Thoracic aorta (tissue), 2 donors: ENCODE measurements around the gene SIL1. TPM values are rescaled to one million over a fixed set of nuclear protein-coding genes. Genes with fewer than 3 reads are reported as not detected.
A peak's percentile ranks its signal among the peaks of the same experiment; 100 is the strongest.

Experiments used
- ATAC-seq: fragments of 150-250 bp; one replicate; pipeline ENCODE4 v1.8.0; 2017; ENCODE audit warnings: low read depth; ENCODE audit not compliant: insufficient number of reproducible peaks, low FRiP score
- DNase-seq: peaks from one replicate; pipeline ENCODE4 v3.0.0-alpha.2; 2020; ENCODE audit warnings: low spot score
- H3K27ac ChIP-seq, 2 donors: fragments of 200-600 bp; sonication (generic); 1 replicate in 1 of 2; 2 replicates in 1 of 2; pipeline ENCODE4 v1.5.1; 2016; ENCODE audit warnings: mild to moderate bottlenecking in 2 of 2, moderate library complexity in 2 of 2
- H3K27me3 ChIP-seq: fragments of 200-600 bp; sonication (generic); replicated peaks from 2 replicates; pipeline ENCODE4 v1.6.0; 2016; ENCODE audit warnings: mild to moderate bottlenecking; ENCODE audit not compliant: insufficient read depth
- H3K36me3 ChIP-seq: fragments of 200-600 bp; sonication (generic); one replicate; pipeline ENCODE4 v1.5.1; 2016
- H3K4me1 ChIP-seq, 2 donors: fragments of 200-600 bp; sonication (generic); 1 replicate in 1 of 2; 2 replicates in 1 of 2; pipeline versions ENCODE4 v1.5.1 to v1.6.0; 2016; ENCODE audit warnings: low read depth in 2 of 2, mild to moderate bottlenecking in 1 of 2; ENCODE audit not compliant: control insufficient read depth in 1 of 2
- H3K4me3 ChIP-seq: fragments of 200-600 bp; sonication (generic); 2 replicates; pipeline ENCODE4 v1.5.1; 2016; ENCODE audit warnings: mild to moderate bottlenecking
- H3K9me3 ChIP-seq: fragments of 200-600 bp; sonication (generic); 2 replicates; pipeline ENCODE4 v1.5.1; 2016
- CTCF ChIP-seq: fragments of 200-600 bp; sonication (generic); IDR thresholded peaks from one replicate; pipeline ENCODE4 v1.5.1; 2019; ENCODE audit warnings: antibody characterized with exemption
- total RNA-seq, 2 donors: library from RNA; depleted of rRNA; stranded (reverse); fragments of >200 nt; gene quantifications; one replicate each; pipeline versions ENCODE4 v1.1.0 to v1.2.3, GENCODE V29; 2016

The SIL1 gene
- total RNA-seq, 2 donors from 2014 or later = 33.1 to 41.2 TPM

GRCh38 chr5:139236479-139236878 lies 38.3 kb upstream of the SIL1 start:
- H3K36me3 ChIP-seq = no peaks in the 10 kb centered on the region
- no peaks in the 10 kb centered on the region for H3K9me3 ChIP-seq
- DNase-seq (no peak), ATAC-seq (no peak)
- no peak for TF ChIP-seq CTCF
- no peaks in the 10 kb centered on the region for H3K27me3 ChIP-seq
- H3K27ac ChIP-seq = no peak overlapping the region
- no peaks in the 10 kb centered on the region for H3K4me1 ChIP-seq
- no peak overlapping the region for H3K4me3 ChIP-seq

DNA sequence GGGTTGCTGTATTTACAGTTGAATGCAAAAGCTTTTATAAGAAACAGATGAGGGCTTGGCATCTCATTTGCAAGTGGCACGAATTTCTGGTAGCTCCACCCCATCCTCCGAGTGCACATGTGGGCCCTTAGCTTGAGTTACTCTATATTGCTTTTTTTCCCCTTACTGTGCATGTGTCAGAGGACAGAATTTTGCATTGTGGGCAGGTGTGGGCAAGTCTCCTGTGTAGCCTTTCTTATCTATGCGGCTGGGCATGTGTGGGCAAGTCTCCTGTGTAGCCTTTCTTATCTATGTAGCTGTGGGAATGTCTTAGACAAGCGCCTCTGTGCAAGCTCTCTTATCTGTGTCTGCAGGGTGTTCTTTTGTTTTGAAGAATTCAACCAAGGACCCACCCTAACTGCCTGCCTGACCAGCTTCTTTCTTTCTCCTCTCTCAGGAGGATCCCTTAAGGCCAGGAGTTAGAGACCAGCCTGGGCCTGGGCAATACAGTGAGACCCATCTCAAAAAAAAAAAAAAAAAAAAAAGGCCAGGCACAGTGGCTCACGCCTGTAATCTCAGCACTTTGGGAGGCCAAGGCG lies 34.1 kb upstream of the SIL1 start:
- ATAC-seq (no peak), DNase-seq (no peak)
- H3K36me3 ChIP-seq = no peaks in the 10 kb centered on the region
- H3K27ac ChIP-seq = no peak overlapping the region
- TF ChIP-seq CTCF = no peak
- H3K4me1 ChIP-seq = no peaks in the 10 kb centered on the region
- H3K9me3 ChIP-seq = no peaks in the 10 kb centered on the region
- H3K4me3 ChIP-seq = no peak overlapping the region
- H3K27me3 ChIP-seq = no peaks in the 10 kb centered on the region

GRCh38 chr5:139228201-139228803 lies 30.1 kb upstream of the SIL1 start:
- Histone ChIP-seq H3K36me3 (no peaks in the 10 kb centered on the region), H3K4me3 (no peak overlapping the region), H3K4me1 (no peaks in the 10 kb centered on the region), H3K27me3 (no peaks in the 10 kb centered on the region), H3K27ac (no peak overlapping the region), H3K9me3 (no peaks in the 10 kb centered on the region)
- ATAC-seq = no peak
- no peak for TF ChIP-seq CTCF
- DNase-seq = no peak

DNA sequence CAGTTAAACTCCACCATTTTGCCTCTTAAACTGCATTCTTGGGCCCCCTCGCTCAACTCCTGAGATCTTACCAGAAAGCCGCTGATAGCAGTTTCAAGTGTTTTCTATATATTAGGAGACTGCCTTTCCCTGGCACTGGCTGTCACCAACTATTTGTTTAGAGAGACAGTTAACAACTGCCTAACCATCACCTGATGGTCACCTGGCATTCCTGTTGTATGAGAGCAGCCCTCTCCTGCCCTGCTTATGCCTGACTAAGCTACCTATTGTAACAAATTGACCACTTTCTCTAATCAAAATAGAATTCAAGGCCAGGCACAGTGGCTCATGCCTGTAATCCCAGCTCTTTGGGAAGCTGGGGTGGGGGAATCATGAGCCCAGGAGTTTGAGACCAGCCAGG lies 28.0 kb upstream of the SIL1 start:
- no peak for ATAC-seq

DNA sequence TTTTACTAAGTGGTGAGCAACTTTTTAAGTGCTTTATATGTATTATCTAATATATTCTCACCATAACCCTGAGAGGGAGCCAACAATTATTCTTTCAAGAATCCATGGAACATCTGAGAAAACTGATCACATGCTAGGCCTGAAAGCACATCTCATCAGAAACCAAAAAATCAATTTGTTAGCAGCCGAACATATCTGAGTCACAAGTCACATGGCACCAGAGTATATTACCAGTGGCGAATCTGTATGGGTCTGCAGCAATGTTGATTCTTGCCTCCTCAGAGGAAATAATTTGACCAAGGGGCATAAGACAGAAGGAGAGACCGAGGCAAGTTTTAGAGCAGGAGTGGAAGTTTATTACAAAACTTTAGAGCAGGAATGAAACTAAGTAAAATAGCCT lies 25.3 kb upstream of the SIL1 start:
- Histone ChIP-seq H3K27ac (no peak overlapping the region), H3K4me1 (no peaks in the 10 kb centered on the region), H3K9me3 (no peaks in the 10 kb centered on the region), H3K4me3 (peak overlapping the region; percentile 47), H3K36me3 (no peaks in the 10 kb centered on the region), H3K27me3 (no peaks in the 10 kb centered on the region)
- no peak for DNase-seq
- TF ChIP-seq CTCF = no peak
- ATAC-seq = no peak

More for the DNA sequence above, 28.0 kb upstream of the SIL1 start:
- H3K27ac ChIP-seq = no peak overlapping the region
- TF ChIP-seq CTCF = no peak
- no peaks in the 10 kb centered on the region for H3K9me3 ChIP-seq
- no peaks in the 10 kb centered on the region for H3K27me3 ChIP-seq
- no peaks in the 10 kb centered on the region for H3K4me1 ChIP-seq
- DNase-seq = no peak
- H3K4me3 ChIP-seq = no peak overlapping the region
- no peaks in the 10 kb centered on the region for H3K36me3 ChIP-seq
